Activated naive CD8-positive, alpha-beta T cell treated with anti-CD3 and anti-CD28 coated beads, Interleukin-2, amount 10 ng/mL, durations not matched to agents 7 days and 5 days (primary cell): ENCODE data around the gene HSPE1. TPM values are rescaled to one million over a fixed set of nuclear protein-coding genes. Genes with fewer than 3 reads are reported as not detected.

Experiments used
- ATAC-seq: fragments of 150-1000 bp; cut with Tn5 transposase; one replicate; pipeline ENCODE4 v1.10.0; 2021; ENCODE audit warnings: low read depth, moderate library complexity
- POLR2A ChIA-PET: fragments of 350-600 bp; sonication (Branson Sonifier 250); formaldehyde crosslinking; loops from one replicate; lab custom pipeline; 2021; ENCODE audit warnings: antibody characterized with exemption; lab: Charles Lee
- DNase-seq: peaks from one replicate; pipeline ENCODE4 v3.0.0; 2021
- H3K27ac Mint-ChIP-seq: one replicate; pipeline ENCODE4 v1.8.0; 2022; ENCODE audit warnings: mild to moderate bottlenecking, mixed read lengths
- H3K27me3 Mint-ChIP-seq: one replicate; pipeline ENCODE4 v1.8.0; 2022; ENCODE audit warnings: mild to moderate bottlenecking, moderate library complexity, mixed read lengths
- H3K36me3 Mint-ChIP-seq: one replicate; pipeline ENCODE4 v1.8.0; 2021; ENCODE audit warnings: mild to moderate bottlenecking, mixed read lengths
- H3K4me1 Mint-ChIP-seq: one replicate; pipeline ENCODE4 v1.8.0; 2021; ENCODE audit warnings: mixed read lengths
- H3K4me3 Mint-ChIP-seq: one replicate; pipeline ENCODE4 v1.8.0; 2022; ENCODE audit warnings: mild to moderate bottlenecking, moderate library complexity, mixed read lengths
- H3K9me3 Mint-ChIP-seq: one replicate; pipeline ENCODE4 v1.8.0; 2021; ENCODE audit warnings: mixed read lengths
- total RNA-seq, 2 experiments: library from RNA; stranded (reverse); gene quantifications; one replicate each; pipeline ENCODE4 v1.2.3, GENCODE V29; 2021

Gene HSPE1
- total RNA-seq, 2 experiments from 2014 or later = 92.1 to 94.3 TPM

GRCh38 chr2:197502685-197503084 lies 2.5 kb downstream of the HSPE1 start:
- POLR2A ChIA-PET = interaction anchor here (1.2 to 5.1 kb wide), 2 partner anchors 11 to 12 kb away, joined by 4 to 121 read pairs; partner anchors contain the start of gene MOB4
- H3K27ac Mint-ChIP-seq = no peak overlapping the region
- H3K4me1 Mint-ChIP-seq = peaks cover 17% of the 10 kb centered on the region
- H3K9me3 Mint-ChIP-seq = no peaks in the 10 kb centered on the region
- DNase-seq (no peak), ATAC-seq (no peak)
- no peaks in the 10 kb centered on the region for H3K27me3 Mint-ChIP-seq
- H3K36me3 Mint-ChIP-seq = peaks cover 20% of the 10 kb centered on the region
- peak overlapping the region; percentile 91 for H3K4me3 Mint-ChIP-seq

- Mint-ChIP-seq H3K4me1 (peaks cover 10% of the 10 kb centered on the region), H3K27me3 (no peaks in the 10 kb centered on the region), H3K27ac (no peak overlapping the region), H3K4me3 (no peak overlapping the region), H3K36me3 (peaks cover 14% of the 10 kb centered on the region), H3K9me3 (no peaks in the 10 kb centered on the region)
- DNase-seq (no peak), ATAC-seq (no peak)
- POLR2A ChIA-PET = interaction anchor here (1.8 kb wide), 1 partner anchor 12 kb away, joined by 11 read pairs; the partner anchor contains the start of gene MOB4
Measured at GRCh38 chr2:197504000-197504399, 3.8 kb downstream of the HSPE1 start.

- Mint-ChIP-seq H3K27ac (no peak overlapping the region), H3K9me3 (no peaks in the 10 kb centered on the region), H3K36me3 (peaks cover 14% of the 10 kb centered on the region), H3K4me1 (peaks cover 10% of the 10 kb centered on the region), H3K27me3 (no peaks in the 10 kb centered on the region), H3K4me3 (no peak overlapping the region)
- DNase-seq (no peak), ATAC-seq (no peak)
- POLR2A ChIA-PET = interaction anchor here (1.8 kb wide), 1 partner anchor 12 kb away, joined by 11 read pairs; the partner anchor contains the start of gene MOB4
Measured at GRCh38 chr2:197504512-197504911, 4.3 kb downstream of the HSPE1 start.

DNA sequence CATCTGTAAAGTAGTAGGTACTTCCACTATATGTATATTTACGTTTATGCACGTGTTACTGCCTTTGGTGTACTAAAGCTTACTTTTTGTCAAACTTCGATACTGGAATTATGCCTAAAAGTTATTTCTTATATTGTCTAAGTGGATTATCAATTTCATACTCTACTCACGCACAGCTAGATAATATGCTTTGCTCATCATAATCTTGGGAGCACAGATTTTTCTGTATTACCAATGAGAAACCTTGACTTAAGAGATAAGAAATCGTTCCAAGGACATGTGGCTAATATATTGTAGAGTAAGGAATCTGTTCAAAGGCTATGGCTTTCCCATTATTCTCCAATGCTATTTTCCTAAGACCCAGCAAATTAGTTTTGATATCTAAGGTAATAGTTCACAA lies 6.5 kb downstream of the HSPE1 start:
- Mint-ChIP-seq H3K4me3 (no peak overlapping the region), H3K27me3 (no peaks in the 10 kb centered on the region), H3K4me1 (peaks cover 8% of the 10 kb centered on the region), H3K36me3 (peaks cover 13% of the 10 kb centered on the region), H3K27ac (no peak overlapping the region), H3K9me3 (no peaks in the 10 kb centered on the region)
- ATAC-seq = no peak
- POLR2A ChIA-PET = interaction anchor here (1.2 kb wide), 1 partner anchor 10 kb away, joined by 3 read pairs; no protein-coding TSS in a partner anchor
- DNase-seq = no peak

GRCh38 chr2:197513915-197514314 lies 13.7 kb downstream of the HSPE1 start:
- no peak for DNase-seq
- POLR2A ChIA-PET = interaction anchor here (1.0 to 6.7 kb wide), 2 partner anchors 9 to 14 kb away, joined by 3 to 121 read pairs; partner anchors contain the start of genes HSPD1 and HSPE1
- no peak overlapping the region for H3K27ac Mint-ChIP-seq
- H3K4me1 Mint-ChIP-seq = peaks cover 14% of the 10 kb centered on the region
- H3K9me3 Mint-ChIP-seq = no peaks in the 10 kb centered on the region
- peaks cover 3% of the 10 kb centered on the region for H3K36me3 Mint-ChIP-seq
- H3K27me3 Mint-ChIP-seq = no peaks in the 10 kb centered on the region
- ATAC-seq = no peak
- H3K4me3 Mint-ChIP-seq = no peak overlapping the region

DNA sequence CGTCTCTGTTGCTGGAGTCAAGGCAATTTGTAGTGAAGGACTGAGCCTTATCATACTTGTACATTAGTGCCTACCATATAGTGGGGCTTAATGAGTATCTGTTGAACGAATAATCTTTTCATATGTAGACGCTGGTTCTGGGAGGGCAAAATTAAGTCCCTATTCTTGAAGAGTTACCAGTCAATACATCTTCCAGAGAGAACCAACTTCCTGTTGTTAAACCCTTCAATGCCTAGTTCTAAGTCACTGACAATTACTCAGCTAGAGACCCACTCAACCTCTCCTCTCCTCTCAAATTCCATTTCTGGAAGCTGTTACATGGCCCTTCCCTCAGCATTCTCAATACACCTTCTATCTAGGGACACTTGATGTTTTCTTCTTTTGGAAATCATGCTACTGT lies 14.6 kb downstream of the HSPE1 start:
- POLR2A ChIA-PET = interaction anchor here (1.0 to 6.7 kb wide), 7 partner anchors 10 to 715 kb away, joined by 4 to 121 read pairs (median 12); partner anchors contain the start of genes COQ10B, GTF3C3, HSPD1 and HSPE1
- Mint-ChIP-seq H3K27ac (peak overlapping the region; percentile 85), H3K27me3 (no peaks in the 10 kb centered on the region), H3K4me3 (peak overlapping the region; percentile 91), H3K36me3 (peaks cover 8% of the 10 kb centered on the region), H3K4me1 (peaks cover 18% of the 10 kb centered on the region), H3K9me3 (no peaks in the 10 kb centered on the region)
- DNase-seq (no peak), ATAC-seq (no peak)

- peak overlapping the region; percentile 91 for H3K4me3 Mint-ChIP-seq
- H3K27me3 Mint-ChIP-seq = no peaks in the 10 kb centered on the region
- H3K9me3 Mint-ChIP-seq = peaks cover under 1% of the 10 kb centered on the region
- peaks cover 12% of the 10 kb centered on the region for H3K36me3 Mint-ChIP-seq
- H3K4me1 Mint-ChIP-seq = peaks cover 18% of the 10 kb centered on the region
- peak; percentile 13 for ATAC-seq
- peak overlapping the region; percentile 85 for H3K27ac Mint-ChIP-seq
- POLR2A ChIA-PET = interaction anchor here (1.0 to 6.7 kb wide), 10 partner anchors 10 to 716 kb away, joined by 4 to 121 read pairs (median 11); partner anchors contain the start of genes COQ10B, GTF3C3, HSPD1 and HSPE1
- no peak for DNase-seq
Measured at GRCh38 chr2:197515315-197515738, 15.1 kb downstream of the HSPE1 start.

DNA sequence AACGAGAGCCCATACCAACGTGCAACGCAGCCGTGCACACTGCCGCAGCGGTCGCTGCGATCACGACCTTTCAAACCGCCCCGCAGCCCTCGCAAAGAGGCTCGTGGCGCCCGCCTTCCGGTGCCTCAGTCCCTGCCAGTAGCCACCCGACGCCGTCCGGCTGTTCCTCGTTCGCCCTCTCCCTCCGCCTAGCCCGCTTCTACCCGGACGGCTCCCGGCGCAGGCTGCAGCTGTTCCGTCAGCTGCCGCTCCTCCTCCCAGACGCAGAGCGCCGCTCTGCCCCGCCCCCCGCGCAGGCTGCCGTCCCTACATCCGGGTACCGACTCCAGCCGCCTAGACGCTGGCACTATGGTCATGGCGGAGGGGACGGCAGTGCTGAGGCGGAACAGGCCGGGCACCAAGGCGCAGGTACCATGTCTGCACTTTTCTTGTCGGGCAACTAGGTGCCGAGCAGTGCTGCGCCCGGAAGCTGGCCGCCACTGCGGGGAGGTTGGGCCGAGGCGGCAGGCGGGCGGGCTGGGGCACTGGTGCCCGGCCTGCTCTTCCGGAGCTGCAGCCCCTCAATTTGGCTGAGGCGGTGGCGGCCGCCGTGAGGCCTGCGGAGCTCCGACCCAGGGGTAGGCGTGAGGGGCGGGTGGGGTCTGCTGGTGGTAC lies 15.7 kb downstream of the HSPE1 start, which contains the start of gene MOB4:
TSS of gene MOB4 (plus strand) at position 328 of the 654 bp plus-strand sequence. CDS start at position 349, 21 bp downstream.
- Mint-ChIP-seq H3K36me3 (peaks cover 16% of the 10 kb centered on the region), H3K27ac (peak within 1 kb of the TSS; percentile 85), H3K9me3 (peaks cover 4% of the 10 kb centered on the region), H3K4me1 (peaks cover 18% of the 10 kb centered on the region), H3K4me3 (peak within 1 kb of the TSS; percentile 91), H3K27me3 (no peaks in the 10 kb centered on the region)
- POLR2A ChIA-PET = interaction anchor here (1.0 to 6.7 kb wide), 11 partner anchors 10 to 717 kb away, joined by 3 to 121 read pairs (median 11); partner anchors contain the start of genes COQ10B, GTF3C3, HSPD1 and HSPE1
- ATAC-seq = peak; percentile 94
- peak; percentile 98 for DNase-seq

GRCh38 chr2:197516393-197516761 lies 16.2 kb downstream of the HSPE1 start:
- Mint-ChIP-seq H3K4me1 (peaks cover 18% of the 10 kb centered on the region), H3K4me3 (peak overlapping the region; percentile 91), H3K27me3 (no peaks in the 10 kb centered on the region), H3K9me3 (peaks cover 7% of the 10 kb centered on the region), H3K27ac (peak overlapping the region; percentile 85), H3K36me3 (peaks cover 21% of the 10 kb centered on the region)
- DNase-seq (no peak), ATAC-seq (no peak)
- POLR2A ChIA-PET = interaction anchor here (1.0 to 6.7 kb wide), 11 partner anchors 9 to 717 kb away, joined by 3 to 121 read pairs (median 11); partner anchors contain the start of genes COQ10B, GTF3C3, HSPD1 and HSPE1

DNA sequence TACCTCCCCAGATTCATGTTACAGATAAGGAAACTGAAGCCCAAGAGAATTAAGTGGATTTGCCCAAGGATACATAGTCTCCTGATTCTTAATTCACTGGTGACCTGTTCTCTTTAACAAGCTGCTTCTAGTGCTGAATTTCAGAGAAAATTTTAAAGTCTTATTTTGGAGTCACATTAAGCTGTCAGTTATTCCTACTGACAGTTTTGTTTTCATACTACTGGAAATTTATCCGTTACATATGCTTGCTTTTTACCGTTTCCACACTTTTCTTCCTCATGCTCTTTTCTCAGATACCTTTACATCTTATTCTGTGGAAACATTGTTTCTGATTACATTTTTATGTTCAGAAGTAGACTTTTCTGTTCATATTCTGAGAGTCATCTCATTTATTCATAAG lies 17.0 kb downstream of the HSPE1 start:
- POLR2A ChIA-PET = interaction anchor here (1.8 to 6.7 kb wide), 7 partner anchors 8 to 188 kb away, joined by 7 to 121 read pairs (median 11); partner anchors contain the start of genes COQ10B, HSPD1, HSPE1 and MARS2
- peaks cover 27% of the 10 kb centered on the region for H3K36me3 Mint-ChIP-seq
- peaks cover 10% of the 10 kb centered on the region for H3K9me3 Mint-ChIP-seq
- peak overlapping the region; percentile 91 for H3K4me3 Mint-ChIP-seq
- H3K4me1 Mint-ChIP-seq = peaks cover 18% of the 10 kb centered on the region
- ATAC-seq (no peak), DNase-seq (no peak)
- H3K27me3 Mint-ChIP-seq = no peaks in the 10 kb centered on the region
- peak overlapping the region; percentile 37 for H3K27ac Mint-ChIP-seq

GRCh38 chr2:197538412-197538811 lies 38.2 kb downstream of the HSPE1 start:
- ATAC-seq (no peak), DNase-seq (no peak)
- POLR2A ChIA-PET = no interaction called here
- Mint-ChIP-seq H3K4me1 (peaks cover 16% of the 10 kb centered on the region), H3K27ac (no peak overlapping the region), H3K9me3 (no peaks in the 10 kb centered on the region), H3K4me3 (no peak overlapping the region), H3K36me3 (peaks cover 58% of the 10 kb centered on the region), H3K27me3 (no peaks in the 10 kb centered on the region)

- DNase-seq (no peak), ATAC-seq (no peak)
- peaks cover 48% of the 10 kb centered on the region for H3K36me3 Mint-ChIP-seq
- POLR2A ChIA-PET = no interaction called here
- no peaks in the 10 kb centered on the region for H3K9me3 Mint-ChIP-seq
- H3K27ac Mint-ChIP-seq = no peak overlapping the region
- H3K4me3 Mint-ChIP-seq = no peak overlapping the region
- peaks cover 7% of the 10 kb centered on the region for H3K4me1 Mint-ChIP-seq
- H3K27me3 Mint-ChIP-seq = no peaks in the 10 kb centered on the region
Measured at GRCh38 chr2:197539734-197540133, 39.6 kb downstream of the HSPE1 start.

GRCh38 chr2:197543206-197543605 lies 43.0 kb downstream of the HSPE1 start:
- no peak for DNase-seq
- POLR2A ChIA-PET = no interaction called here
- Mint-ChIP-seq H3K27ac (no peak overlapping the region), H3K4me3 (no peak overlapping the region), H3K4me1 (peaks cover 3% of the 10 kb centered on the region), H3K9me3 (no peaks in the 10 kb centered on the region), H3K27me3 (no peaks in the 10 kb centered on the region), H3K36me3 (peaks cover 35% of the 10 kb centered on the region)
- no peak for ATAC-seq
